Calu3 (cell line): ENCODE results near the gene NR4A1. TPM values are rescaled to one million over a fixed set of nuclear protein-coding genes. Genes with fewer than 3 reads are reported as not detected.
A peak's percentile ranks its signal among the peaks of the same experiment; 100 is the strongest.

ENCODE experiments used
- BruUV-seq: library from RNA; stranded (reverse); fragments of 400-500 nt; replicated peaks from 2 replicates; lab custom pipeline; 2021; lab: Mats Ljungman, UMichigan
- CTCF ChIA-PET: fragments of 300-600 bp; sonication (Branson Sonifier 250); formaldehyde crosslinking; loops from one replicate; lab custom pipeline; 2022; ENCODE audit warnings: antibody characterized with exemption; lab: Charles Lee
- DNase-seq: peaks from one replicate; pipeline ENCODE4 v3.0.0; 2022
- H3K27ac Mint-ChIP-seq: one replicate; pipeline ENCODE4 v1.8.0; 2022; ENCODE audit warnings: mixed read lengths; ENCODE audit not compliant: unreplicated experiment
- H3K27me3 Mint-ChIP-seq: one replicate; pipeline ENCODE4 v1.8.0; 2022; ENCODE audit warnings: mixed read lengths; ENCODE audit not compliant: unreplicated experiment
- H3K36me3 Mint-ChIP-seq: one replicate; pipeline ENCODE4 v1.8.0; 2022; ENCODE audit warnings: mild to moderate bottlenecking, moderate library complexity, mixed read lengths; ENCODE audit not compliant: insufficient read depth, unreplicated experiment
- H3K4me1 Mint-ChIP-seq: one replicate; pipeline ENCODE4 v1.8.0; 2022; ENCODE audit warnings: mild to moderate bottlenecking, low read depth, mixed read lengths; ENCODE audit not compliant: unreplicated experiment
- H3K4me3 Mint-ChIP-seq: one replicate; pipeline ENCODE4 v1.8.0; 2022; ENCODE audit warnings: mild to moderate bottlenecking, low read depth, moderate library complexity, mixed read lengths; ENCODE audit not compliant: unreplicated experiment
- H3K9me3 Mint-ChIP-seq: one replicate; pipeline ENCODE4 v1.8.0; 2022; ENCODE audit warnings: low read depth, mixed read lengths; ENCODE audit not compliant: unreplicated experiment
- CTCF ChIP-seq: fragments of 200-600 bp; IDR thresholded peaks from one replicate; pipeline ENCODE4 v1.8.0; 2022; ENCODE audit warnings: antibody characterized with exemption; ENCODE audit not compliant: unreplicated experiment
- intact Hi-C: fragments of 100-400 bp; cut with micrococcal nuclease; formaldehyde crosslinking; loops from one replicate; pipeline ENCODE4 v1.10.0; 2022; ENCODE audit not compliant: unreplicated experiment
- total RNA-seq: library from RNA; stranded (reverse); gene quantifications from 2 replicates; pipeline ENCODE4 v1.2.3, GENCODE V29; 2022

NR4A1 gene
- total RNA-seq, 1 experiment from 2014 or later: 18.9 TPM

- peaks cover 21% of the 10 kb centered on the region for H3K4me1 Mint-ChIP-seq
- H3K4me3 Mint-ChIP-seq: peak overlapping the region; percentile 97
- CTCF ChIA-PET: interaction anchor here (0.7 to 2.4 kb wide), 3 partner anchors 18 to 25 kb away, joined by 5 to 17 read pairs (median 7); partner anchors contain the start of gene ATG101
- peaks cover 66% of the 10 kb centered on the region for H3K36me3 Mint-ChIP-seq
- TSS peak; percentile 95 for BruUV-seq
- no peaks in the 10 kb centered on the region for H3K9me3 Mint-ChIP-seq
- DNase-seq: no peak
- H3K27ac Mint-ChIP-seq: peak overlapping the region; percentile 80
- intact Hi-C loops: no loop called here
- TF ChIP-seq CTCF: no peak
- H3K27me3 Mint-ChIP-seq: no peaks in the 10 kb centered on the region
These were observed 1.0 kb upstream of the NR4A1 start for GRCh38 chr12:52050116-52050757.

DNA sequence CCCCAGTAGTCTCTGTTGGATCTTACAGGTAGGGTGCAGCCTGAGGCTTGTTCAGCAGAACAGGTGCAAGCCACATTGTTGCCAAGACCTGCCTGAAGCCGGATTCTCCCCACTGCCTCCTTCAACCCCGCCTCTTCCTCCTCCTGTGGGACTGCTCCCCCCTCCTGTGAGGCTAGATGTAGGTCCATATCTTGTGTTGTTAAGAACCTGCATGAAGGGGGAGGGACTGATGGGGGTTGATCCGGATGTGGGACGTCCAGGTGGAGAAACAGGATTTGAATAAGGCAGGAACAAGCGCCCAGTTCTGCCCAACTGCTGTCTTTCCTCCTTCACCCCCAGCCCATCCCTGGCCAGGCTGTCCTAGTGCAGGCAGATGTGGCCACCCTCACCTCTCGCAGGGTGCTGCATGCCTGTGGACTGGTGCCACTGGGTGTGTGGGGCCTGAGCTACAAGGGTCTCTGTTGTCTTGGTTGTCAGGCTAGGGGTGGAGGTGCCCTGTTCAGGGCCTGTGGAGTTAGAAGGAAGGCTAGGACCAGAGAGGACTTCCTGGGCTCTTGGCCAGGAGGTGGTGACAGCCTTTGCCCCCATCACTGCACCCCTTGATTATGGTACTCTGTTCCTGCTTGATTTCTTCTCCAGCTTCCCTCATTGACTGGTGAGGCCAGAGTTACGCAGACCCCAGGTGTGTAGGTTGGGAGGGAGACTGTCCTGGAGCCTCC, 1.4 kb downstream of the NR4A1 start:
- no peaks in the 10 kb centered on the region for H3K27me3 Mint-ChIP-seq
- CTCF ChIA-PET: interaction anchor here (0.8 to 2.4 kb wide), 3 partner anchors 15 to 27 kb away, joined by 3 to 17 read pairs (median 3); no protein-coding TSS in a partner anchor
- H3K4me1 Mint-ChIP-seq: peaks cover 21% of the 10 kb centered on the region
- TSS peak; percentile 40 for BruUV-seq
- H3K36me3 Mint-ChIP-seq: peaks cover 73% of the 10 kb centered on the region
- peak; percentile 34 for DNase-seq
- H3K27ac Mint-ChIP-seq: peak overlapping the region; percentile 80
- H3K9me3 Mint-ChIP-seq: no peaks in the 10 kb centered on the region
- H3K4me3 Mint-ChIP-seq: peak overlapping the region; percentile 97
- intact Hi-C loops: no loop called here
- no peak for TF ChIP-seq CTCF

GRCh38 chr12:52053536-52054209, 2.4 kb downstream of the NR4A1 start:
- no TSS peak for BruUV-seq
- TF ChIP-seq CTCF: no peak
- Mint-ChIP-seq H3K27ac (no peak overlapping the region), H3K4me1 (peaks cover 21% of the 10 kb centered on the region), H3K36me3 (peaks cover 78% of the 10 kb centered on the region), H3K27me3 (no peaks in the 10 kb centered on the region), H3K9me3 (no peaks in the 10 kb centered on the region), H3K4me3 (peak overlapping the region; percentile 47)
- CTCF ChIA-PET: interaction anchor here (0.9 kb wide), 1 partner anchor 14 kb away, joined by 3 read pairs; no protein-coding TSS in a partner anchor
- intact Hi-C loops: no loop called here
- DNase-seq: no peak

GRCh38 chr12:52054231-52054832, 3.1 kb downstream of the NR4A1 start:
- DNase-seq: no peak
- Mint-ChIP-seq H3K9me3 (no peaks in the 10 kb centered on the region), H3K27me3 (no peaks in the 10 kb centered on the region), H3K36me3 (peaks cover 78% of the 10 kb centered on the region), H3K4me1 (peaks cover 15% of the 10 kb centered on the region), H3K27ac (no peak overlapping the region), H3K4me3 (peak overlapping the region; percentile 47)
- intact Hi-C loops: no loop called here
- BruUV-seq: no TSS peak
- TF ChIP-seq CTCF: no peak
- CTCF ChIA-PET: no interaction called here
